Heart right ventricle (tissue), 16 donors: ENCODE data around the gene ORC5. TPM values are rescaled to one million over a fixed set of nuclear protein-coding genes. Genes with fewer than 3 reads are reported as not detected.

Source experiments
- ATAC-seq, 8 donors: fragments of 200-7000 bp; cut with Tn5 transposase; one replicate each; pipeline ENCODE4 v1.9.1; 2020; ENCODE audit warnings: mild to moderate bottlenecking in 8 of 8, moderate library complexity in 8 of 8, moderate number of reproducible peaks in 1 of 8
- DNase-seq, 2 donors: peaks; one replicate each; pipeline ENCODE4 v3.0.0-alpha.2; 2020
- H3K27ac ChIP-seq, 10 donors: fragments of 200-600 bp; sonication (generic) in 2 of 10; one replicate each; pipeline versions ENCODE4 v1.5.0 to v1.8.0; 2020 to 2022; ENCODE audit warnings: mild to moderate bottlenecking in 3 of 10
- H3K27me3 ChIP-seq, 7 donors: fragments of 200-600 bp; one replicate each; pipeline ENCODE4 v1.8.0; 2021 to 2022; ENCODE audit warnings: mild to moderate bottlenecking in 2 of 7
- H3K36me3 ChIP-seq, 9 donors: fragments of 200-600 bp; sonication (generic) in 1 of 9; one replicate each; pipeline versions ENCODE4 v1.5.0 to v1.8.0; 2020 to 2022; ENCODE audit warnings: mild to moderate bottlenecking in 2 of 9
- H3K4me1 ChIP-seq, 9 donors: fragments of 200-600 bp; sonication (generic) in 1 of 9; one replicate each; pipeline versions ENCODE4 v1.5.0 to v1.8.0; 2020 to 2022; ENCODE audit warnings: mild to moderate bottlenecking in 4 of 9
- H3K4me3 ChIP-seq, 10 donors: fragments of 200-600 bp; sonication (generic) in 2 of 10; one replicate each; pipeline versions ENCODE4 v1.5.0 to v1.8.0; 2020 to 2022; ENCODE audit warnings: mild to moderate bottlenecking in 7 of 10, moderate library complexity in 2 of 10
- H3K9me3 ChIP-seq, 11 donors: fragments of 200-600 bp in 10 of 11; sonication (generic) in 2 of 11; one replicate each; pipeline versions ENCODE4 v1.5.0 to v1.8.0; 2013 to 2022; ENCODE audit warnings: mild to moderate bottlenecking in 2 of 11, control low read depth in 1 of 11, moderate library complexity in 1 of 11
- CTCF ChIP-seq, 9 donors: fragments of 200-600 bp; sonication (generic) in 2 of 9; IDR thresholded peaks; one replicate each; pipeline versions ENCODE4 v1.5.0 to v1.8.0; 2021 to 2022; ENCODE audit warnings: antibody characterized with exemption in 9 of 9, mild to moderate bottlenecking in 5 of 9, moderate library complexity in 1 of 9
- WGBS, 2 donors: extraction: QIAGEN DNeasy Blood & Tissue Kit; methylation state at CpG; one replicate each; pipeline ENCODE4 v1.1.7; 2013; ENCODE audit warnings: inconsistent platforms in 1 of 2; 5-methylcytosine and 5-hydroxymethylcytosine counted together
- intact Hi-C, 10 donors: fragments of 100-400 bp; cut with DNase I; formaldehyde crosslinking; loops; one replicate each; pipeline versions ENCODE4 v1.11.1 to v1.14.2; 2022
- long read RNA-seq, 3 donors: library from polyadenylated mRNA; unstranded; transcript quantifications; one replicate each; pipeline ENCODE4 v2.0.0, GENCODE V29; 2020 to 2021
- polyA plus RNA-seq, 2 donors: library from polyadenylated mRNA; stranded (reverse); fragments of 200-250 nt; gene quantifications; one replicate each; pipeline ENCODE4 v1.2.3, GENCODE V29; 2013
- total RNA-seq, 10 donors: library from RNA; stranded (reverse); fragmentation: NEBNext Ultra II Directional in 3 of 10; extraction: Animal tissue kit (Norgen Biotek cat#: 25700) in 3 of 10; gene quantifications; one replicate each; pipeline versions ENCODE4 v1.2.1 to v1.2.4, GENCODE V29; 2021 to 2023
- donor health status: Arrhythmogenic right ventricular cardiomyopathy.
- donor health status: ischemic (EF 13 %, LVEDD 7.1; RV severe dilation, severe dysfunction).
- donor health status: healthy with polysubstance abuse.
- donor health status: DM: no; HTN: yes; CAD: no.
- donor health status: DM: no; HTN: no; CAD: no.
- donor health status: ischemic (EF 25% LVEDD 6.9; RV normal size, moderate dysfunction).
- donor health status: ischemic (EF 25% LVEDD 5.7; RV mildly dilated, moderate dysfunction).
- donor health status: healthy.
- donor health status: DM: yes; HTN: yes; CAD: no.
- donor health status: Ischemic cardiomyopathy.
- donor health status: ischemic (EF 35%, LVEDD 5.7; RV mildly dilated, moderate dysfunction).
- donor health status: nonischemic (EF 11% LVEDD 7.7; RV severe dilation, severe dysfunction).
- donor health status: DM: yes; HTN: yes; CAD: no.
- donor health status: PGD.
- donor health status: ischemic (EF 29% LVEDD 5.4; RV normal size, mild dysfunction).
- donor health status: nonischemic (EF 23%, LVEDD 6.1; RV moderate dilation, normal function).

Gene ORC5
- total RNA-seq (10 to 100 TPM in 1 of 10 donors, 1 to 10 TPM in 9; 5.6 to 12.0 (median 7.2) TPM), polyA plus RNA-seq (1 to 10 TPM; 3.2 to 6.5 TPM)
- long read RNA-seq, donor 1, transcript ORC5-201 (14 exons, 1,958 nt) = major isoform, 10 of 15 reads
- long read RNA-seq, donor 1, partial matches to known transcripts = 0 of 15 reads
- long read RNA-seq, donor 1, other reads (novel, unspliced or antisense) = 4 of 15 reads
- long read RNA-seq, donor 2, transcript ORC5-201 (14 exons, 1,958 nt) = major isoform, 8 of 10 reads
- long read RNA-seq, donor 2, partial matches to known transcripts = 0 of 10 reads
- long read RNA-seq, donor 2, other reads (novel, unspliced or antisense) = 1 of 10 reads
- long read RNA-seq, donor 3, transcript ORC5-201 (14 exons, 1,958 nt) = major isoform, 20 of 28 reads
- long read RNA-seq, donor 3, partial matches to known transcripts = 0 of 28 reads
- long read RNA-seq, donor 3, other reads (novel, unspliced or antisense) = 6 of 28 reads

- DNase-seq = peak; percentile 71 to 80
- Histone ChIP-seq H3K27me3 (no peaks in the 10 kb centered on the region), H3K4me1 (peaks cover 2 to 32% (median 22%) of the 10 kb centered on the region in 9 donors), H3K9me3 (no peaks in the 10 kb centered on the region), H3K4me3 (peak within 1 kb of the TSS; percentile 29 to 92 (median 76)), H3K36me3 (peaks cover 0 to 13% (median 5%) of the 10 kb centered on the region in 9 donors), H3K27ac (peak within 1 kb of the TSS in 9 of 10 donors; percentile 19 to 90 (median 85))
- WGBS, 2 donors = 0% methylated on average over 47 of the region's 47 CpGs
- TF ChIP-seq CTCF (IDR thresholded peaks at IDR 0.05) = peak in 1 of 9 donors; percentile 6
- ATAC-seq = peak; percentile 100
- intact Hi-C loops = no loop called here
Observed at GRCh38 chr7:104207731-104208420, at the start of gene ORC5. TSS of gene ORC5 (minus strand) at chr7:104208013. CDS start at chr7:104207904, 109 bp downstream.

GRCh38 chr7:104255616-104256015, 47.8 kb upstream of the ORC5 start:
- no peaks in the 10 kb centered on the region for H3K4me1 ChIP-seq
- H3K27ac ChIP-seq = no peak overlapping the region
- no peak overlapping the region for H3K4me3 ChIP-seq
- no peaks in the 10 kb centered on the region for H3K36me3 ChIP-seq
- intact Hi-C loops = no loop called here
- 81 to 84% methylated on average over 5 of the region's 5 CpGs for WGBS, 2 donors
- ATAC-seq = no peak
- DNase-seq = no peak
- H3K27me3 ChIP-seq = peaks cover 0 to 4% (median 0%) of the 10 kb centered on the region in 7 donors
- no peaks in the 10 kb centered on the region for H3K9me3 ChIP-seq
- no peak for TF ChIP-seq CTCF (IDR thresholded peaks at IDR 0.05)

GRCh38 chr7:104255194-104255593, 47.4 kb upstream of the ORC5 start:
- Histone ChIP-seq H3K4me3 (no peak overlapping the region), H3K27me3 (peaks cover 0 to 4% (median 0%) of the 10 kb centered on the region in 7 donors), H3K9me3 (no peaks in the 10 kb centered on the region), H3K36me3 (no peaks in the 10 kb centered on the region), H3K4me1 (no peaks in the 10 kb centered on the region), H3K27ac (no peak overlapping the region)
- TF ChIP-seq CTCF (IDR thresholded peaks at IDR 0.05) = no peak
- intact Hi-C loops = no loop called here
- ATAC-seq (no peak), DNase-seq (no peak)
- WGBS, 2 donors = 84 to 86% methylated on average over 4 of the region's 4 CpGs

- WGBS, 2 donors = 76 to 78% methylated on average over 1 of the region's 1 CpG
- intact Hi-C loops = no loop called here
- Histone ChIP-seq H3K36me3 (no peaks in the 10 kb centered on the region), H3K4me3 (no peak overlapping the region), H3K9me3 (no peaks in the 10 kb centered on the region), H3K27me3 (peaks cover 0 to 4% (median 0%) of the 10 kb centered on the region in 7 donors), H3K27ac (no peak overlapping the region), H3K4me1 (no peaks in the 10 kb centered on the region)
- ATAC-seq (no peak), DNase-seq (no peak)
- no peak for TF ChIP-seq CTCF (IDR thresholded peaks at IDR 0.05)
Observed at GRCh38 chr7:104254696-104255095, 46.9 kb upstream of the ORC5 start.
